Colonic mucosa (tissue), 4 donors: ENCODE measurements around the gene ZNF800. TPM values are rescaled to one million over a fixed set of nuclear protein-coding genes. Genes with fewer than 3 reads are reported as not detected.

Experiments
- DNase-seq: peaks from one replicate; pipeline ENCODE4 v3.0.0-alpha.2; 2020
- H3K27ac ChIP-seq: fragments of 200-600 bp; one replicate; pipeline ENCODE4 v1.8.0; 2021
- H3K27me3 ChIP-seq: fragments of 200-600 bp; one replicate; pipeline ENCODE4 v1.8.0; 2021
- H3K36me3 ChIP-seq: fragments of 200-600 bp; one replicate; pipeline ENCODE4 v1.8.0; 2021
- H3K4me1 ChIP-seq: fragments of 200-600 bp; one replicate; pipeline ENCODE4 v1.8.0; 2021; ENCODE audit warnings: mild to moderate bottlenecking
- H3K4me3 ChIP-seq: fragments of 200-600 bp; one replicate; pipeline ENCODE4 v1.8.0; 2021
- H3K9ac ChIP-seq, 2 donors: one replicate each; pipeline ENCODE4 v1.7.0; 2013; ENCODE audit warnings: control low read depth in 2 of 2, low read depth in 2 of 2, low read length in 2 of 2
- H3K9me3 ChIP-seq: fragments of 200-600 bp; one replicate; pipeline ENCODE4 v1.8.0; 2021
- intact Hi-C: fragments of 100-400 bp; cut with DNase I; formaldehyde crosslinking; loops from one replicate; pipeline ENCODE4 v1.14.1; 2022
- total RNA-seq, 2 donors: library from RNA; stranded (reverse); fragmentation: NEBNext Ultra II Directional in 1 of 2; extraction: Animal tissue kit (Norgen Biotek cat#: 25700) in 1 of 2; gene quantifications; one replicate each; pipeline ENCODE4 v1.2.1, GENCODE V29; 2021
- TF ChIP-seq, protein P1 (sequence below): fragments of 200-600 bp; IDR thresholded peaks from one replicate; pipeline ENCODE4 v1.8.0; 2022; ENCODE audit warnings: antibody characterized with exemption, mild to moderate bottlenecking
- donor health status: healthy.
- donor health status: DM: no; HTN: no; CAD: no.
- donor health status: DM: no; HTN: no; CAD: no.

Gene ZNF800
- total RNA-seq, 2 donors from 2014 or later, result 27.0 to 32.4 TPM

DNA sequence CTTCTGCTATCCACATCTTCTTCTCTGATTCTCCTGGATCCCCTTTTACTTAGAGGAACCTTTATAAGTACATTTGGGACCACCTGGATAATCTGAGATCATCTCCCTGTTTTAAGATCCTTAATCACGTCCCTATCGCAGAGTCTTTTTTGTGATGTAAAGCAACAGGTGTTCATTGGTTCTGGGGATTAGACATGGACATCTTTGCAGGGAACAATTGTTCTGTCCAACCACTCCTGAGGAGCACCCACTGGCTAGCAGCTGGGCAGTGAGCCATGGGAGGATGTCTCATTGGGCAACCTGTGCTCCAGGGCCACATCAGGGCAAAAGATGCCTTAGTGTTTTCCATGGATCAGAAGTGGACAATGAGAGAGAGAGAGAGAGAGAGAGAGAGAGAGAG, 56.0 kb downstream of the ZNF800 start:
- no peaks in the 10 kb centered on the region for H3K36me3 ChIP-seq
- no peak overlapping the region for H3K9ac ChIP-seq
- DNase-seq, result no peak
- intact Hi-C loops, result no loop called here
- H3K9me3 ChIP-seq, result no peaks in the 10 kb centered on the region
- H3K27ac ChIP-seq, result no peak overlapping the region
- no peak overlapping the region for H3K4me3 ChIP-seq
- TF ChIP-seq, protein P1, sequence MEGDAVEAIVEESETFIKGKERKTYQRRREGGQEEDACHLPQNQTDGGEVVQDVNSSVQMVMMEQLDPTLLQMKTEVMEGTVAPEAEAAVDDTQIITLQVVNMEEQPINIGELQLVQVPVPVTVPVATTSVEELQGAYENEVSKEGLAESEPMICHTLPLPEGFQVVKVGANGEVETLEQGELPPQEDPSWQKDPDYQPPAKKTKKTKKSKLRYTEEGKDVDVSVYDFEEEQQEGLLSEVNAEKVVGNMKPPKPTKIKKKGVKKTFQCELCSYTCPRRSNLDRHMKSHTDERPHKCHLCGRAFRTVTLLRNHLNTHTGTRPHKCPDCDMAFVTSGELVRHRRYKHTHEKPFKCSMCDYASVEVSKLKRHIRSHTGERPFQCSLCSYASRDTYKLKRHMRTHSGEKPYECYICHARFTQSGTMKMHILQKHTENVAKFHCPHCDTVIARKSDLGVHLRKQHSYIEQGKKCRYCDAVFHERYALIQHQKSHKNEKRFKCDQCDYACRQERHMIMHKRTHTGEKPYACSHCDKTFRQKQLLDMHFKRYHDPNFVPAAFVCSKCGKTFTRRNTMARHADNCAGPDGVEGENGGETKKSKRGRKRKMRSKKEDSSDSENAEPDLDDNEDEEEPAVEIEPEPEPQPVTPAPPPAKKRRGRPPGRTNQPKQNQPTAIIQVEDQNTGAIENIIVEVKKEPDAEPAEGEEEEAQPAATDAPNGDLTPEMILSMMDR, result no peak
- no peaks in the 10 kb centered on the region for H3K27me3 ChIP-seq
- no peaks in the 10 kb centered on the region for H3K4me1 ChIP-seq

DNA sequence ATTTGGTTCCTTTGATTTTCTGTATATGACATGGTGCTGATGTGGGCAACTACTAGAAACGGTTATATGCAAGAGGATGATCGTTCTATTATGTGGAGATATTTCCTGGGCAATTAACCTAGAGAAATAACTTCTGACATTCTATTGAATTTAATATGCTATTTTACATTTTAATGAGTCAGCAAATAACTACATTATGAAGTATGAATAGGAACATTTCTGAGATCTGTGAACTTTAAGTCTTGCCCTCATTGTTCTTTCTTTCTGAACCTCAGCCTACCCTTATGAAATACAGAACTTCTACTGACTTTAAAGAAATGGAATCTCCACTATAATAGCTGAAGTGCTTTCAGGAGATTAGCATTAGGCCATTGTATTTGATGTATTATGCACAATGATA, 59.6 kb downstream of the ZNF800 start:
- Histone ChIP-seq H3K27ac (no peak overlapping the region), H3K4me3 (no peak overlapping the region), H3K4me1 (no peaks in the 10 kb centered on the region), H3K36me3 (no peaks in the 10 kb centered on the region), H3K9ac (no peak overlapping the region), H3K9me3 (no peaks in the 10 kb centered on the region), H3K27me3 (no peaks in the 10 kb centered on the region)
- no peak for DNase-seq
- intact Hi-C loops, result no loop called here
- TF ChIP-seq, protein P1, result no peak

DNA sequence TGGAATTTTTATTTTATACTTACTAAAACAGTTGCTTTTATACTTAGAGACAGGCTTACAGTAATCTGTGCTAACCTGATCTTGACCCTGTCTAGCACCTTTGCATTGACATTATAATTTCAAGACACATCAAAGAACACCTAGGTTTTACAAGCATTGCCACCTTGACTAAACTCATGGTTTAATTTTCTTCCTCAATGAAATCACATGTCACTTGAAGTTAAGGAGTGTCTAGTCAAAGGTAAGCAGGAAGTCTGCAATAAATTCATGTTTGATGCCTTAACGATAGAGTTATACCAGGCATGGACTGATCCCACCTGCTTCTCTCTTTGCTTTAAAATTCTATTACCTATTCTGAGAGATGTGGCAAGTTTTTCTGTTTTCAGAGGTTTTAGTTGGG, 62.4 kb downstream of the ZNF800 start:
- intact Hi-C loops, result no loop called here
- TF ChIP-seq, protein P1, result no peak
- no peaks in the 10 kb centered on the region for H3K36me3 ChIP-seq
- no peaks in the 10 kb centered on the region for H3K9me3 ChIP-seq
- no peaks in the 10 kb centered on the region for H3K27me3 ChIP-seq
- H3K9ac ChIP-seq, result peak overlapping the region in 1 of 2 donors; percentile 4
- no peak overlapping the region for H3K27ac ChIP-seq
- H3K4me3 ChIP-seq, result no peak overlapping the region
- no peak for DNase-seq
- no peaks in the 10 kb centered on the region for H3K4me1 ChIP-seq

DNA sequence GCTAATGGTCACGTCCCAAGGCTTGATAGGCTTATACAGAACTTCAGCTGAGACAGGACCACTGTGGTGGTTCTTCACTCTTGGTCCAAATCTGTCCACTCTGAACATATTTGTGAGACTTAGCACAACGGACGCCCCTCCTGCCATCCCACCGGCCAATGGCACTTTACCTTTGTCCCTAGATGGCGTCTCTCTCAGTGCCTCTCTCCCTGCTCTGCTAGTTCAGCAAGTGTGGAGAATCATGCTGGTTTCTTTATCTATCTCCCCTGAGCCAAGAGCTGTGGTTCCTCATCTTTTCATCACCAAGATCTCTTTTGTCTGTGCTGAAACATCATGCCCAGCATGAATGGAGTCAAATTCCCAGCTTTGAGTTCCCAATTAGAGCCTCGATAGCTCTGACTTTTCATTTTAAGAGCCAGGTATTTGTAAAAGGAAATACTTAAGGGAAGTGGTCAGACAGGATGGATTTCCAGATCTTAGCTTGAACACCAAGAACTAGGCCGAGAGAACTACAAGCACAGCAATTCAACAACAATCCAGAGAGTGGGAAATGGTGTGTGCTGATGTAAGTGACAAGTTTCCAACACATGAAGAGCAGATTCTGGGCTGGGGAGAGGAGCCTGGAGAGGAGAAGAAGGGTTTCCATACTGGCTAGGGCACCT, 69.5 kb downstream of the ZNF800 start:
- no peak overlapping the region for H3K27ac ChIP-seq
- H3K27me3 ChIP-seq, result no peaks in the 10 kb centered on the region
- H3K36me3 ChIP-seq, result no peaks in the 10 kb centered on the region
- H3K4me1 ChIP-seq, result no peaks in the 10 kb centered on the region
- TF ChIP-seq, protein P1, result no peak
- H3K9me3 ChIP-seq, result no peaks in the 10 kb centered on the region
- intact Hi-C loops, result no loop called here
- no peak overlapping the region for H3K9ac ChIP-seq
- DNase-seq, result no peak
- H3K4me3 ChIP-seq, result no peak overlapping the region

DNA sequence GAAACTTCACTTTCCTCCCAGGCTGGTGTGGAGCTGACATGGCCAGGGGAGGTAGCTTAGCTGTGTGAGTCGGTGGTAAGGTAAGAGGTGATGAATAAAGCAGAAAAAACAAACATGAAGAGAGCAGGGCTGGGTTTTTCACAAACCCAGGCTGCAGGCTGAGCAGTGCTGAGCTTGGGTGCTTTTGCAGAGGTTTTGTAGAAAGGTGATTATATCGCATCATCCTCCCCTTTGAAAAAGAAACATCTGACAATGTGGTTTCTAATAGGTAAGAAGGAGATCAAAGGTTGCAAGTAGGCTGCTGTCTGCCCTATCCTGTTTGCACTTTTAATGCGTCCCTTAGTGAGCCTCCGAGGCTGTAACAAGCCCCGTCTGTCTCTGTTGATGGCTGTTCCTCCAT, 70.2 kb downstream of the ZNF800 start:
- Histone ChIP-seq H3K4me3 (no peak overlapping the region), H3K9me3 (no peaks in the 10 kb centered on the region), H3K9ac (no peak overlapping the region), H3K4me1 (no peaks in the 10 kb centered on the region), H3K36me3 (no peaks in the 10 kb centered on the region), H3K27me3 (no peaks in the 10 kb centered on the region), H3K27ac (no peak overlapping the region)
- intact Hi-C loops, result no loop called here
- TF ChIP-seq, protein P1, result no peak
- DNase-seq, result no peak
